ENCODE measurements around the gene JAG2.

- TF ChIP-seq CTCF (IDR thresholded peaks at IDR 0.05) (no peak), POLR2A (IDR thresholded peaks at IDR 0.05) (no peak)
Observed at GRCh38 chr14:105155681-105156413, 12.7 kb downstream of the JAG2 start.
